DMS153 treated with DMSO at 0.1 percent for 48 hours (cell line): ENCODE results near the gene PDE1A.
A peak's percentile ranks its signal among the peaks of the same experiment; 100 is the strongest.
"Not testable (repeated sequence)": the region's sequence is repeated elsewhere in the genome, so short reads cannot be mapped to it uniquely, and the experiment has no call there.

ENCODE experiments used
- DNase-seq: peaks from one replicate; lab custom pipeline; 2025; ENCODE audit not compliant: unreplicated experiment; lab: John Stamatoyannopoulos, UW

PDE1A gene

DNA sequence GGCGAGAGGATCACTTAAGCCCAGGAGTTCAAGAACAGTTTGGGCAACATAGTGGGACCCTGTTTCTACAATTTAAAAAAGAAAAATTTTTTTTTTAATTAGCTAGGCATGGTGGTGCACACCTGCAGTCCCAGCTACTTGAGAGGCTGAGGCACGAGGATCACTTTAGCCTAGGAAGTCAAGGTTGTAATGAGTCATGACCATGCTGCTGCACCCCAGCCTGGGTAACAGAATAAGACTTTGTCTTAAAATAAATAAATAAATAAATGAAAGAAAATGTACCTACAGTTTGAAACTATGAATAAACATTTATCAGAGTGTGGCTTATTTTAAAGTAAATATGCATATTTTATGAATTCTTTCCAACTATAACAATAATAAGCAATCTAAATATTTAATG lies 16.7 kb downstream of the PDE1A start:
- no peak for DNase-seq

DNA sequence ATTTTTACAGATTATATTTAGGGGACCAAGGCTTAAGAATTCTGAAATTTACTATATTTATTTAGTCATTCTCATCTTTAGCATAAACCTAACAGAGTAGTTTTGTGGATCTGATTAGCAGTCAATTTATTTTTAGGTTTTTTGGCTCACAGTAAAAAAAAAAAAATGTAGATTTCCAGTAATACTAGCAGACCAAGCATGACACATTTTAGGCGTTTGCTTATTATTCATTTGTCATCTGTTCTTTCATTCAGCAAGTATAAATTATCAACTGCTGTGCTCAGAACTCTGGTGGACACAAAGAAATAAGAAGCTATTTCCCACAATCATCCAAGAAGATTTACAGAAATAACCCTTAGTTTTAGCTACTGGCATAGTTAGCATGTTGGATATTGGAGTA lies 20.6 kb downstream of the PDE1A start:
- DNase-seq: no peak

DNA sequence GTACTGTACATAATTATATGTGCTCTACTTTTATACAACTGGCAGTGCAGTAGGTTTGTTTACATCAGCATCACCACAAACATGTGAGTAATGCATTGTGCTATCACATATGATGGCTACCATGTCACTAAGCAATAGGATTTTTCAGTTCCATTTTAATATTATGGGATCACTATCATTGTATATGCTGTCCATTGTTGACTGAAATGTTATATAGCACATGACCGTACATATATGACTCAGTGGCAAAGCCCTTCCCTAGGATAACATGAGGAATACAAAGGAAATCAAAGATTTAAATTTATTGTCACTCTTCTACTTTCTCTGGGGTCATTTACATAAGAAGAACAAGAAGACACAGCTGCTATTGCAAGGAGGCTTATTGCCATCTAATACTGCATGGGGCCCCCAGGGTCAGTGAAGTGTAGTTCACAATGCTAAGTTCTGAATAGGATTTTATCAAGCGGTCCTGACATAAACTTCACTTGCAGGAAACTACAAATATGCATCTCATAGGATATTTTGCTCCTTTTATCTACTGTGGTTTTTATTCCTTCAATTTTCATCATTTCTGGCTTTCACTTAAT lies 21.8 kb downstream of the PDE1A start:
- no peak for DNase-seq

DNA sequence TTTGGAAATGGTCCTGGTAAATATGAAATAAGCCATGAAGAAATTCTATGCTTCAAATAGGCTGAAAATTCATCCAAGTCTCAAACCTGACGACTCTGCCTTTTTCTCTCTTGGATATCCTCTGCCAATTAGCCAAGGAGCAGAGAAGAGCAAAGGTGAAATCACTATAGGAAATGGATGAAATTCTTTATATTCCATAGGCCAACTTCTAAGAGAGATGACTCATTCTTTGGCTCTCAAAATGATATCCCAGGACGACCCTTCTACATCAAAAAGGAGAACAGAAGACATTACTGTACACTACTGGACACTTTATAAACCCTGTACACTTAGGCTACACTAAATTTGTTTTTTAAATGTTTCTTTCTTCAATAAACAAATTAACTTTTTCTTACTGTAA lies 22.7 kb downstream of the PDE1A start:
- no peak for DNase-seq

DNA sequence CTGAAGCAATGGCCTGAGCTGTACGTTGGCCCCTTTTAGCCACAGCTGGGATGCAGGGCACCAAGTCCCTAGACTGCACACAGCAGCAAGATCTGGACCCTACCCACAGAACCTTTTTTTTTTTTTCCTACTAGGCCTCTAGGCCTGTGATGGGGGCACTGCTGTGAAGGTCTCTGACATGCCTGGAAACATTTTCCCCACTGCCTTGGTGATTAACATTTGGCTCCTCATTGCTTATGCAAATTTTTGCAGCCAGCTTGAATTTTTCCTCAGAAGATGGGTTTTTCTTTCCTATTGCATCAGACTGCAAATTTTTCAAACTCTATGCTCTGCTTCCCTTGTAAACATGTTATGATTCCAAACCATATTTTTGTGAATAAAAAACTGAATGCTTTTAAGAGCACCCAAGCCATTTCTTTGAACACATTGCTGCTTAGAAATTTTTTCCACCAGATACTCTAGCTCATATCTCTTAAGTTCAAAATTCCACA lies 33.5 kb downstream of the PDE1A start:
- no peak for DNase-seq

DNA sequence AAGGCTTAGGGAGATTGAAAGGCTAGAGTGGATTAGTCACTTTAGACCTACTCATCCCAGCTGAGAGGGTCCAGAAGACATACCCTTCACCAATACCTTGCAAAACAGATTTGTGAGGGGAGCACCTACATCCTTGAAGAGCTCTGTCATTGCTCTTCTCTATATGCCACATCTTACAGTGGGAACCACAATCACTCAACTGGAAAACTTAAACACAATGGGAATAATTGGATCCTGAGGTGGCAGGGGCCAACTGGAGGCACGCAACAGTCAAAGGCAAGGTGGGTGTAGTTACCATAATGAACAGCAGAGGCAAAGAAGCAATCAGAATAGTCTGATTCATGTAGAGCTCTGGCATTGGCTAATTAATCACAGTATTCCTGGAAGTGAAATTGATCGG lies 35.4 kb downstream of the PDE1A start:
- DNase-seq: no peak

DNA sequence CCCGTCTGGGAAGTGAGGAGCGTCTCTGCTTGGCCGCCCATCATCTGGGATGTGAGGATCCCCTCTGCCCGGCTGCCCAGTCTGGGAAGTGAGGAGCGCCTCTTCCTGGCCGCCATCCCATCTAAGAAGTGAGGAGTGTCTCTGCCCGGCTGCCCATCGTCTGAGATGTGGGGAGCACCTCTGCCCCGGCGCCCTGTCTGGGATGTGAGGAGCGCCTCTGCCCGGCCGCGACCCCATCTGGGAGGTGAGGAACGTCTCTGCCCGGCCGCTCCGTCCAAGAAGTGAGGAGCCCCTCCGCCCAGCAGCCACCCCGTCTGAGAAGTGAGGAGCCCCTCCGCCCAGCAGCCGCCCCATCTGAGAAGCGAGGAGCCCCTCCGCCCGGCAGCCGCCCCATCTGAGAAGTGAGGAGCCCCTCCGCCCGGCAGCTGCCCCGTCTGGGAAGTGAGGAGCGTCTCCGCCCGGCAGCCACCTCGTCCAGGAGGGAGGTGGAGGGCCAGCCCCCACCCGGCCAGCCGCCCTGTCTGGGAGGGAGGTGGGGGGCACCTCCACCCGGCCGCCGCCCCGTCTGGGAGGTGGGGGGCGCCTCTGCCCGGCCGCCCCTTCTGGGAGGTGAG lies 40.5 kb downstream of the PDE1A start:
- not testable (repeated sequence) for DNase-seq

DNA sequence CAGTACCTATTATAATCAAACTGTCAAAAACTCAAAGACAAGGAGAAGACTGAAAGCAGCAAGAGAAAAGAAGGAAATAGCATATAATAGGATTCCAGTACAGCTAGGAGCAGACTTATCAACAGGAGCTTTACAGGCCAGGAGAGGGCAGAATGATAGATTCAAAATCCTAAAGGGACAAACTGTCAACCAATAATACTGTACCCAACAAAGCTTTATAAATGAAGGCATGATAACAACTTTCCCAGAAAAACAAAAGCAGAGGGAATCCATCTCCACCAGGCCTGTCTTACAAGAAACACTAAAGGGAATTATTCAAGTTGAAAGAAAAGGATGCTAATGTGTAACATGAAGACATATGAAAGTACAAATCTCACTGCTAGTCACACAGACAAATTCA lies 42.0 kb downstream of the PDE1A start:
- DNase-seq: no peak

DNA sequence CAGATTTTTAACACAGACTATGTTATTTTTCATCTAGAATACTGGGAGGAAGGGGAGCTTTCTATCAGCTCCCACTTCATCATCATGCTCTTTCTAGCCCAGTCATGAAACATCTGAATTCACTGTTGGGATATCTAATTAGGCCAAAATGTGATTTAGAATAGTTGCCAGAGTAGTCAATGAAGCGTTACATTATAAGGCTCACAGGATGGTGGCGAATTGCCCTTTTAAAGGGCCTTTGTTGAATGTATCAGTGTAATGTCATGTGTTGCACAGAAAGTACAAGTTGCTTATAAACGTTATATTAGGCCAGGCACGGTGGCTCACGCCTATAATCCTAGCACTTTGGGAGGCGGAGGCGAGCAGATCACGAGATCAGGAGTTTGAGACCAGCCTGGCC lies 45.6 kb downstream of the PDE1A start:
- no peak for DNase-seq

DNA sequence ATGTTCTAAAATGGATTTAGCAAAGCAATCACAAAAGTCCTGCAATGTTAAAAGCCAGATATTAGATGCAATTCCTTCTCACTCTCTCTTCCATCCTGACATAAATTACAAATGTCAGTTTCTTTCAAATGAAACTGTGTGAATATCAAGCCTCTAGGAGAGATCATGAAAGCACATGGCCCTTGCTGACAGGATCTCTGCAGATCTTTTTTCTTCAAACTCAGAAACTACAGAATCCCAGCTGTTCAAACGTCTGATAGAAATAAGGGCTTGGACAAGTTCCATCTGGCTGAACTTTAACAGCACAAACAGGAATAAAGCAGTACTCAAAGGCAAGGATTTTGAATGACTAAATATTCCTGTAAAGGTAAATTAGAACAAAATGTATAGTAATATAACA lies 47.6 kb downstream of the PDE1A start:
- no peak for DNase-seq

DNA sequence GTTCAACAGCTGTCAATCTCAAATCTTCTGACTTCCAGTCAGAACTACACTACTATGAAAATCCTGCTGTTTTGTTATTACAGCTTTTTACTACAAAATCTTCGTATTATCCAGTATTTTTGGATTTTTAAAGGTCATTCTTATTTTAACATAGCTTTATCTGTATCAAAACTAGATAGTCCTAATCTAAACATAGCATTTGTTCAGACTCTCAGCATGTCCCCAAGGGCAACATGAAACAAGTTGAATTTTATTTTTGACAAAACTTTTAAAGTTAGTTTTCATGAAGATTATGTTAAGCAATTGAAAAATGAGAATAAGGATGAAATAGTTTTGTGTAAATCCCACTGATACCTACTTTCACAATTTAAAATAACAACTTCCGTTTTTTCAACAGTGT lies 48.1 kb downstream of the PDE1A start:
- no peak for DNase-seq

DNA sequence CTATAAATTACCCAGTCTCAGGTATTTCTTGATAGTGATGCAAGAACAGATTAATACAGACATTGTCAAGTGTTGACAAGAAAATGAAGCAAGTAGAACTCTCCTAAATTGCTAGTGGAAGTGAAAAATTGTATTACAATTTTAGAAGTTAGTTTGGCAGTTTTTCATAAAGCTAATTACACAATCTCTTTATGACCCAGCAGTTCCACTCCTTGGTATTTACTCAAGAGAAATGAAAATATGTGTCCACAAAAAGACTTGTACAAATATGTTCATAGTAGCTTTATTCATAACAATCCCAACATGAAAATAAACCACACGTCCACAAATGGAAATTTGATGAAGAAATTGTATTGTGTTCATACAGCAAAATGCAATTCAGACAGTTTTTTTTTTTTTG lies 49.4 kb downstream of the PDE1A start:
- DNase-seq: no peak

DNA sequence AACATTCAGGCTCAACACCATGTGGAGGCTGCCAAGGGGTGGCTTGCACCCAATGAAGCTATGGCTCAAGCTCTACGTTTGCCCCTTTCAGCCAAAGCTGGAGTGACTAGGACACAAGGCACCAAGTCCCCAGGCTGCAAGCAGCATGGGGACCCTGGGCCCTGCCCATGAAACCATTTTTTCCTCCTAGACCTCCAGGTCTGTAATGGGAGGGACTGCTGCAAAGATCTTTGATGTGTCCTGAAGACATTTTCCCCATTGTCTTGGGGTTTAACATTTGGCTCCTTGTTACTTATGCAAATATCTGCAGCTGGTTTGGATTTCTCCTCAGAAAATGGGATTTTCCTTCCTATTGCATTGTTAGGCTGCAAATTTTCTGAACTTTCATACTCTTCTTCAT lies 51.0 kb downstream of the PDE1A start:
- DNase-seq: no peak

DNA sequence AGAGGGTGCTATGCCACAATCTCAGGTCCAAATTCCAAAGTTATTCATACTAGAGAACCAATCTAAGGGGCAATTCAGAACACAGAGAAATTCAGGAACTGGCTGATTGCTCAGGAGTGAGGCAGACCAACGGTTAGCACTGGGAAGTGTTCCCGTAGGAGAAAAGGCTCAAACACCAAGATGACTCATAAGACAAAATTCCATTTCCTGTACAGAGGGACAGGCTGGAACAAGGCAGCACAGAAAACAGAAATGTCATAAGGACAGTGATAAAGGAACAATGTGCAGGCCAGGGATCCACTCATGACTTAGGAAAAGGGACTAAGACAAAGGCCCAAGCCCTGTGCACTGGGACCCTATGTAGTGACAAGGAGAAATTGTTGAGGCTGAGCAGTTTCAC lies 54.2 kb downstream of the PDE1A start:
- no peak for DNase-seq

DNA sequence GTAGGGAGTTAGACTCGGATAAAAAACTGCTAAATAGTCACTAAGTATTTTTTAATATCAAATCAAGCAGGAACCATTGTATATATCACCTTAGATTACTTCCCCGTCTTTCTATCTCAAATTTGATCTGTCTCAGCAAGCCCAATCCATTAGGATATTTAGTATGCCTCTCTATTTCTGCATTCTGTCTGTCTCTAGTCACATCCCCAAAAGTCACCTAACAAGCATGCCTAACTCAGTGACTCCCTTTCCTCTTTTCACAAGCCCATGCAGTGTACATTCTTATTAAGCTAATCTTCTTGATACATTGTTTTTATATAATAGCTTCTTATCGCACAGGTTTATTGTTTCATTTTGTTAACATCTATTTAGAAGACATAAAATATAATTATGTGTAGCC lies 57.8 kb downstream of the PDE1A start:
- no peak for DNase-seq

DNA sequence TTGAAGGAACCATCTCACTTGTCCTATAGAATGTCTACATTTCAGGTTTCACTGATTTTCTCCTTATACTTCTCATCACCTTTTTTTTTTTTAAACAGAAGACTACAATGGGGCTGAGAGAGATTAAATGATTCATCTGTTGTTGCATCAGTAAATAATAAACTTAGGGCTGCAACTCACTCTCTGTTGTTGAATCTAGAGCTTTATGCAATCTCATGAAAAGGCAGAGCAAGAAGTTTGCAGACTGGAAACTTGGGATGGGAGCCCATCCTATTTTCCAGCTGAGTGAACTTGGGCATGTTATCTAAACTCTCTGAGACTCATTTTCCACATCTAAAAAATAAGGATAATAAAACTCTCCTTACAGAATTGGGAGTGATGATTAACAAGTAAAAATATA lies 58.4 kb downstream of the PDE1A start:
- DNase-seq: no peak

DNA sequence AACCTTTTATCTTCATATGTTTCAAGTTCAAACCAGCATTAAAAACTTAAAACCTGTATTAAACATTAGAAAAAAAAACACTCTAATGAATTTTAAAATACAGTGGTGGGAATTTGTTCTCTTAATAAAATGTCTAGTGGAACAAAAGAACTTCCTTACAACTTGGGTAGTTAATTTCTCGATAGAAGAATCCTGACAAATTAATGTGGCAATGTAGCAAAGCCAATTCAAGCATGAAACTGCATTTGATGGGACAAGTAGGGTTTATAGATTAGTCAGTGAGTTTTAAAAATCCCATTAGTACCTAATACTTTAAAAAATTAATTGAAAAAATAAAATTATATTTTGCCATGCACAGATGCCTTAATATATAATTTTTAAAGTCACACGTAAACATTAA lies 59.4 kb downstream of the PDE1A start:
- no peak for DNase-seq

DNA sequence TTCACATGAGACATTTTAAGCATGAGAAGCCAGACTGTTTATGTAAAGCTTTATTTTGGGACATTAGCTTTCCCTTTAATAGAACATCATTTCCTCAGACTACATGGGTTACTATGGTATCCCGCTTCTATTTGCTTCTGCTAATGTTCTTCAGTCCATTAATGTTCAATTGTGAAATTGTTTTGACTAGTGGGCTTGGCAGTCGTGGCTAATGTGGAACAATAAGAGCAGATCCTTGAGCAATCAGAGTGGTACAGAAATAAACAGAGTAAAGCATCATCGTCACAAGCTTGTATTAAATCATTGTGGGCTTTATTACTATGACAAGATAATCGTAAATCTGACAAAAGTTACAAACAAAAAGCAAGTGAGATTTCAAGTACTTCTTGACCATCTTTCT lies 60.2 kb downstream of the PDE1A start:
- peak; percentile 80 for DNase-seq

DNA sequence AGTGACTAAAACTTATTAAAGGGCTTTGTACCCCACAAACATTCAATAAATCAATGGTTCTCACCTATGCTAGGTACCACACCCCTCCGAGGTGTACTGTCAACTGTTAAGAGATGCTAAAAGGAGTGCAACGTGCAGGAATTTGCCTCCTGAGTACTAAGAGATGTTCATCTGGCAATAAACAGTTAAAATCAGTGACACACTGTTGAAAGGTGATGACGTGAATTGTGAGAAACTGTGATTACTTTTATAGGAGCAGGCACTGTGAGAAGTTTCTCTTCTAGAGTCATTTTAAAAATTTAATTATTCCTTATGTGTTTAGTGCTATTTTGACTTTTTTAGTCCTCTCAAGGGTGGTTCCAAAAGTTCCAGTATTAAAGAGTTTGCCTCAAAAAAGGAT lies 61.0 kb downstream of the PDE1A start:
- DNase-seq: no peak

DNA sequence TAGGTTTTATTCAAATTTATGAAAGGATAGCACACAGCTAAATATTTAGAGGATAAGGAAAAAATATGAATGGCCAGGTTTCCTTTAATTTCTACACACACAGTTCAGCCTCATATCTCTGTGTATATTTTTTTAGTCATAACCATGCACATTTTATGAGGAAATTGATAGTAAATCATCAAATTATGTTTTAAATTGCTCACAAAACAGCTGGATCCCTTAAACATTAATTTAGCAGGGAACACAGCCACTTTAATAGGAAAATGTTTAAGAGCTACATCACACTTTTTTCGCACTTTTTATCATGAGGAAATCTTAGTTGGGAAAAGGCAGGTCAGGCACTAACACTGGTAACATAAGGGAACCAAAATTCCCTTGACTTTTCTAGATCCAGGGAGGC lies 65.4 kb downstream of the PDE1A start:
- no peak for DNase-seq

DNA sequence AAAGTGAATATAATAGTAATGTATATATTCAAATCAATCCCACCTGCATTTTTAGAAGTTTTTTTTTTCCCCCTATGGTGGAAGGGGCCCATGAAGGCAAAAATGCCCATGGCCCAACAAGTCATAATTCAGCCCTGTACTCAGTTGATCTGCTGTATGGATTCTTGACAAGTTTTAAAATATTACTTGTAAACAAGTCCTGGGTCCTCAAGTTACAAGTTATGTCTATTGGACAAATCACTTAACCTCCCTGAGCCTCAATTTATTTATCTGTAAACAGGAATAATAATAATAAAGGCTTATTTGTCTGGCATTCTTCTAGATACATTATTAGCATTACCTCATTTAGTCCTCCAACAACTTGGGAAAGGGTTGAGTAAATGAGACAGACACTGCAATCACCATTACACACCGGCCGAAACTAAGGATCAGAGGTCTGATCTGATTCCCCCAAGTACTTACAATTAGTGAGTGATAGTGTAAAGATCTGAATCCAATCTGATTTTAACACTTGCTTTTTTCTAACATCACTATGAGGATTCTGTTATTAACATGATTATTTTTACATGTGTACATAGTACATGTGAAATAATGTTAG lies 66.1 kb downstream of the PDE1A start:
- no peak for DNase-seq

DNA sequence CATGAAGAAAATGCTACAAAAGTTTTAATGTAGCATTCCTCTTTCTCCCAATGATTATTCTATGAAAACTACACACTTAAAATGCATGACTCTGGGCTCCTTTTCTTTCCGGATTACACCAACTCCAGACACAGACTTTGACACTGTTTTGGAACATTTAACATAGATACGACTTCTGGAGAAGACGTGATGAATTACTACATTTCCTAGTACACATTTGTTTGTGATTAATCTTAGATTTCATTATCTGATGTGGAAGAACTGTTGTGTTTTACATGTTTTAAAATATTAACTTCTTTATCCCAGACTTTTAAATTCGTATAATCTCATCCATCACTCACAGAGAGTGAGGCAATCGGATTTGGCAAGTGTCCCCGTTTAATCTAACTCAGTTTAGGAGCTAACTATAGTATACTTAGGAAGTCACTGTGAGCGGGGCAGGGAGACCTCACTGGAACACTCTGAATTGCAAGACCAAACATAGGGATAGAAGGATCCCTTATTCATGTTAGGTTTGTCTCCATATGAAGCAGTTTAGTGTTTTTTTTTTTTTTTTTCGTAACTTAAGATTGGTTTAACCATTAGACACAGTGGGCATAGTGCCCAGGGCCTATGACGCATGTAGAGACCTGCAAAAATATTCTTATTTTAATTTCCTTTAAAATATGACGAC lies 66.7 kb downstream of the PDE1A start:
- DNase-seq: no peak
